ENCODE measurements around the gene CCDC192. TPM values are rescaled to one million over a fixed set of nuclear protein-coding genes. Genes with fewer than 3 reads are reported as not detected.

CCDC192 gene
- total and polyA plus RNA-seq, 2 donors (not counting 3 experiments of a cell fraction or from before 2014, with no cell fraction given) = not detected

DNA sequence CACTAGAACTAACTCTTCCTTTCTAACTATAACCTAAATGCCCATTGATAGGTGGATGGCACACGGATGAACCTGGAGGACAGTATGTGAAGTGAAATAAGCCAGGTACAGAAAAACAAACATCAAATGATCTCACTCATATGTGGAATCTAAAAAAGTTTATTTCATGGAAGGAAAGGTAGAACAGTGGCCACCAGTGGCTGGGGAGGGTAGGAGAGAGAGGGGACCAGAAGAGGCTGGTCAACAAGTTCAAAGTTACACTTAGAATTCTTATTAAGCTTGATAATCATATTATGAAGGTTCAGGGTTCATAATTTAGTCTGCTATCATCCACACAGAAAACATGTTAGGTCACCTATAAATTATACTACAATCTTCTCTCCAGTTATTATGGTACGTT lies 272.8 kb downstream of the CCDC192 start:
- POLR2A ChIA-PET = no interaction called here
- no TSS peak for BruUV-seq (replicated peaks)
- CTCF ChIA-PET = no interaction called here

More for the DNA sequence above, 272.8 kb downstream of the CCDC192 start:
- no peak overlapping the region for H3K4me3 ChIP-seq (replicated peaks in 1 of 3; ENCODE audit: insufficient read depth in 1 of 3, low read depth in 1 of 3, low read length in 3 of 3)
- no peaks in the 10 kb centered on the region for H3K9me3 ChIP-seq (replicated peaks; ENCODE audit: control insufficient read depth, insufficient read depth, low read length)
- H3K4me2 ChIP-seq (ENCODE audit: insufficient read depth, low read length) = no peak overlapping the region
- no peak for TF ChIP-seq JUN (IDR thresholded peaks at IDR 0.05; ENCODE audit: borderline replicate concordance, insufficient read depth, insufficient read length, low read depth)
- TF ChIP-seq MYC (IDR thresholded peaks at IDR 0.05; ENCODE audit: low read depth, low read length) = no peak
- TF ChIP-seq, protein P1, sequence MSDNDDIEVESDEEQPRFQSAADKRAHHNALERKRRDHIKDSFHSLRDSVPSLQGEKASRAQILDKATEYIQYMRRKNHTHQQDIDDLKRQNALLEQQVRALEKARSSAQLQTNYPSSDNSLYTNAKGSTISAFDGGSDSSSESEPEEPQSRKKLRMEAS (IDR thresholded peaks at IDR 0.05; ENCODE audit: insufficient read depth, insufficient read length) = no peak
- no peak for TF ChIP-seq GATA2 (IDR thresholded peaks at IDR 0.05; ENCODE audit: insufficient read depth, insufficient read length, low read depth, low read length)
- TF ChIP-seq EZH2 (IDR thresholded peaks at IDR 0.05; ENCODE audit: borderline replicate concordance, low read depth, low read length, severe bottlenecking) = no peak
- no peak for TF ChIP-seq POLR2A (IDR thresholded peaks at IDR 0.05; ENCODE audit: low read depth, low read length)
- TF ChIP-seq POLR2AphosphoS5 (IDR thresholded peaks at IDR 0.05; ENCODE audit: insufficient read depth, low read depth, low read length) = no peak
- TF ChIP-seq, protein P2, sequence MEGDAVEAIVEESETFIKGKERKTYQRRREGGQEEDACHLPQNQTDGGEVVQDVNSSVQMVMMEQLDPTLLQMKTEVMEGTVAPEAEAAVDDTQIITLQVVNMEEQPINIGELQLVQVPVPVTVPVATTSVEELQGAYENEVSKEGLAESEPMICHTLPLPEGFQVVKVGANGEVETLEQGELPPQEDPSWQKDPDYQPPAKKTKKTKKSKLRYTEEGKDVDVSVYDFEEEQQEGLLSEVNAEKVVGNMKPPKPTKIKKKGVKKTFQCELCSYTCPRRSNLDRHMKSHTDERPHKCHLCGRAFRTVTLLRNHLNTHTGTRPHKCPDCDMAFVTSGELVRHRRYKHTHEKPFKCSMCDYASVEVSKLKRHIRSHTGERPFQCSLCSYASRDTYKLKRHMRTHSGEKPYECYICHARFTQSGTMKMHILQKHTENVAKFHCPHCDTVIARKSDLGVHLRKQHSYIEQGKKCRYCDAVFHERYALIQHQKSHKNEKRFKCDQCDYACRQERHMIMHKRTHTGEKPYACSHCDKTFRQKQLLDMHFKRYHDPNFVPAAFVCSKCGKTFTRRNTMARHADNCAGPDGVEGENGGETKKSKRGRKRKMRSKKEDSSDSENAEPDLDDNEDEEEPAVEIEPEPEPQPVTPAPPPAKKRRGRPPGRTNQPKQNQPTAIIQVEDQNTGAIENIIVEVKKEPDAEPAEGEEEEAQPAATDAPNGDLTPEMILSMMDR (IDR thresholded peaks at IDR 0.05; ENCODE audit: extremely low read depth in 1 of 2, insufficient read depth in 1 of 2, low read depth in 1 of 2, low read length in 2 of 2) = no peak
- H3K4me1 ChIP-seq (ENCODE audit: control insufficient read depth, extremely low read depth, insufficient read depth, low read length) = no peaks in the 10 kb centered on the region
- H3K79me2 ChIP-seq (ENCODE audit: control insufficient read depth, insufficient read depth, low read length) = no peaks in the 10 kb centered on the region
- H3K27ac ChIP-seq (ENCODE audit: insufficient read depth, low read depth, low read length) = no peak overlapping the region
- FAIRE-seq (no peak), DNase-seq (ENCODE audit: low read depth, low spot score) (no peak)
- H3K27me3 ChIP-seq (ENCODE audit: control insufficient read depth in 2 of 2, insufficient read depth in 2 of 2, low read length in 2 of 2) = no peaks in the 10 kb centered on the region
- no peaks in the 10 kb centered on the region for H3K36me3 ChIP-seq (ENCODE audit: control insufficient read depth in 2 of 2, extremely low read depth in 1 of 2, insufficient read depth in 2 of 2, low read length in 2 of 2)
- no peaks in the 10 kb centered on the region for H4K20me1 ChIP-seq (replicated peaks; ENCODE audit: control insufficient read depth, extremely low read depth, insufficient read depth, low read length)
- no peak overlapping the region for H2AFZ ChIP-seq (ENCODE audit: low read depth, low read length)
- H3K9ac ChIP-seq (replicated peaks; ENCODE audit: extremely low read depth, insufficient read depth, low read length) = no peak overlapping the region
- dilution Hi-C loops (cut with MboI; ENCODE audit: extremely low pct_ligation_motif_present, low sequenced_read_pairs) (no loop called here), intact Hi-C loops (cut with micrococcal nuclease) (no loop called here)
- H3K9me1 ChIP-seq (replicated peaks; ENCODE audit: control insufficient read depth, extremely low read depth, insufficient read depth, low read length) = no peaks in the 10 kb centered on the region

All from endothelial cell of umbilical vein (primary cell).